K562 (cell line): ENCODE results near the gene CRYBG1. TPM values are rescaled to one million over a fixed set of nuclear protein-coding genes. Genes with fewer than 3 reads are reported as not detected.

Experiments used
- ATAC-seq: fragments of 200-7000 bp; cut with Tn5 transposase; 3 replicates; pipeline ENCODE4 v1.9.1; 2020; ENCODE audit warnings: moderate library complexity
- BruUV-seq: library from RNA; stranded (reverse); fragments of 400-500 nt; replicated peaks from 2 replicates; lab custom pipeline; 2021; lab: Mats Ljungman, UMichigan
- CTCF ChIA-PET: fragments of 300-600 bp; formaldehyde crosslinking; extraction: SDS; loops from one replicate; lab custom pipeline; 2021; ENCODE audit warnings: low intra/inter-chr PET ratio; lab: Yijun Ruan, JAX
- POLR2A ChIA-PET: fragments of 300-600, 350-650 bp; sonication (Branson Sonifier 250); formaldehyde crosslinking; extraction: SDS; loops from one replicate; lab custom pipeline; 2021; ENCODE audit warnings: antibody characterized with exemption, inconsistent platforms; lab: Yijun Ruan, JAX
- DNase-seq, 4 experiments: peaks; one replicate each; pipeline versions ENCODE4 v3.0.0 to v3.0.0-alpha.2; 2011 to 2018; ENCODE audit warnings: low spot score in 3 of 4, mixed read lengths in 3 of 4; ENCODE audit errors: extremely low read depth in 1 of 4
- FAIRE-seq: peaks from 2 replicates; lab custom pipeline; 2011; peaks lifted over from hg19 to GRCh38; lab: Jason Lieb, UNC
- H2AFZ ChIP-seq: 2 replicates; pipeline ENCODE4 v1.6.0; 2011; ENCODE audit warnings: low read depth, low read length, control low read depth, inconsistent platforms
- H3K27ac ChIP-seq: fragments of 200-600 bp; 3 replicates; pipeline ENCODE4 v1.8.0; 2011; ENCODE audit warnings: low read depth, mild to moderate bottlenecking, control low read depth, inconsistent platforms, low read length, moderate library complexity, mixed read lengths; ENCODE audit errors: extremely low read depth
- H3K27me3 ChIP-seq, 2 experiments: fragments of 300-600 bp in 1 of 2; 2 replicates in 1 of 2; 3 replicates in 1 of 2; pipeline versions ENCODE4 v1.6.0 to v1.8.0; 2011; ENCODE audit warnings: inconsistent platforms in 2 of 2, low read length in 2 of 2, mild to moderate bottlenecking in 1 of 2, mixed read lengths in 1 of 2, moderate library complexity in 1 of 2; ENCODE audit not compliant: control insufficient read depth in 2 of 2, insufficient read depth in 2 of 2
- H3K36me3 ChIP-seq: fragments of 300-600 bp; 3 replicates; pipeline ENCODE4 v1.8.0; 2011; ENCODE audit warnings: mild to moderate bottlenecking, low read length, inconsistent platforms; ENCODE audit not compliant: control insufficient read depth, insufficient read depth
- H3K4me1 ChIP-seq, 2 experiments: fragments of 200-600 bp in 1 of 2; replicated peaks in 1 of 2; 2 replicates in 1 of 2; 3 replicates in 1 of 2; pipeline versions ENCODE4 v1.5.1 to v1.8.0; 2011; ENCODE audit warnings: inconsistent platforms in 2 of 2, low read length in 2 of 2, mild to moderate bottlenecking in 1 of 2, mixed read lengths in 1 of 2, moderate library complexity in 1 of 2; ENCODE audit not compliant: control insufficient read depth in 2 of 2, insufficient read depth in 2 of 2
- H3K4me2 ChIP-seq: 2 replicates; pipeline ENCODE4 v1.6.1; 2011; ENCODE audit warnings: low read length, control low read depth, inconsistent platforms, mixed read lengths; ENCODE audit not compliant: insufficient read depth
- H3K4me3 ChIP-seq: fragments of 200-600 bp; sonication (generic), shearing (Covaris generic); 2 replicates; pipeline ENCODE4 v1.5.1; 2016; ENCODE audit warnings: control low read depth, inconsistent platforms
- H3K79me2 ChIP-seq: fragments of 200-600 bp; 3 replicates; pipeline ENCODE4 v1.8.0; 2011; ENCODE audit warnings: low read length, inconsistent platforms; ENCODE audit not compliant: control insufficient read depth, insufficient read depth
- H3K9ac ChIP-seq, 2 experiments: 2 replicates each; pipeline versions ENCODE4 v1.6.0 to v1.6.1; 2011; ENCODE audit warnings: low read depth in 2 of 2, low read length in 2 of 2, control low read depth in 1 of 2, inconsistent platforms in 1 of 2, mild to moderate bottlenecking in 1 of 2, mixed read lengths in 1 of 2; ENCODE audit not compliant: insufficient read depth in 1 of 2
- H3K9me1 ChIP-seq: one replicate; pipeline ENCODE4 v1.6.0; 2011; ENCODE audit warnings: inconsistent platforms, mild to moderate bottlenecking, low read length, moderate library complexity; ENCODE audit not compliant: control insufficient read depth, insufficient read depth
- H3K9me3 ChIP-seq: replicated peaks from 2 replicates; pipeline ENCODE4 v1.5.1; 2011; ENCODE audit warnings: low read depth, low read length, inconsistent platforms; ENCODE audit not compliant: control insufficient read depth, insufficient read depth
- H4K20me1 ChIP-seq: replicated peaks from 2 replicates; pipeline ENCODE4 v1.6.1; 2011; ENCODE audit warnings: low read length, inconsistent platforms, mixed read lengths; ENCODE audit not compliant: control insufficient read depth, insufficient read depth
- BACH1 ChIP-seq: fragments of 200-800 bp; sonication (Bioruptor generic); IDR thresholded peaks from 2 replicates; pipeline ENCODE4 v1.6.1; 2016; ENCODE audit warnings: missing genetic modification characterization, missing compliant biosample characterization
- FOXA3 ChIP-seq, 2 experiments: fragments of 450-650 bp in 1 of 2; sonication (generic) in 1 of 2; formaldehyde crosslinking; IDR thresholded peaks in 1 of 2; conservative IDR thresholded peaks in 1 of 2; 2 replicates each; pipeline versions ENCODE4 v1.4.0 to v1.8.0; 2020 to 2022; ENCODE audit warnings: mild to moderate bottlenecking in 2 of 2, missing genetic modification reagents in 1 of 2
- KHSRP ChIP-seq: fragments of 450-650 bp; IDR thresholded peaks from 2 replicates; pipeline ENCODE4 v1.6.1; 2017
- SAFB2 ChIP-seq: fragments of 200-400 bp; formaldehyde crosslinking; IDR thresholded peaks from 2 replicates; pipeline ENCODE4 v1.6.1; 2018; ENCODE audit warnings: borderline replicate concordance, low read length, low read depth, moderate library complexity; ENCODE audit not compliant: severe bottlenecking
- SP1 ChIP-seq: sonication (generic); formaldehyde crosslinking; IDR thresholded peaks from 2 replicates; pipeline ENCODE4 v1.8.1; 2022; ENCODE audit warnings: mild to moderate bottlenecking, missing genetic modification reagents
- SRSF9 ChIP-seq: fragments of 200-400 bp; formaldehyde crosslinking; IDR thresholded peaks from 2 replicates; pipeline ENCODE4 v1.6.1; 2017; ENCODE audit warnings: low read depth, low read length, borderline replicate concordance
- ZNF584 ChIP-seq: fragments of 200-800 bp; sonication (Bioruptor generic); IDR thresholded peaks from 2 replicates; pipeline ENCODE4 v1.6.1; 2016; ENCODE audit warnings: low read depth, mild to moderate bottlenecking, missing genetic modification characterization, missing compliant biosample characterization
- WGBS: fragments of 100-300 bp; shearing (Covaris generic); methylation state at CpG from one replicate; pipeline ENCODE4 v1.1.6; 2016; ENCODE audit warnings: low coverage, mixed read lengths; ENCODE audit not compliant: insufficient coverage; ENCODE audit errors: missing lambda C conversion rate; 5-methylcytosine and 5-hydroxymethylcytosine counted together
- in situ Hi-C: fragments of 300-500 bp; cut with MboI; formaldehyde crosslinking; loops from 4 replicates; pipeline ENCODE4 v1.15.0; 2018; ENCODE audit warnings: inconsistent platforms, mixed read lengths
- intact Hi-C: fragments of 100-400 bp; cut with micrococcal nuclease; formaldehyde crosslinking; loops from 2 replicates; pipeline ENCODE4 v1.14.2; 2022
- polyA plus RNA-seq, 8 experiments: library from polyadenylated mRNA; depleted of rRNA in 4 of 8; stranded (reverse) in 5 of 8; unstranded in 3 of 8; fragments of >200 nt; fragmentation: Nextera tagmentation in 2 of 8; fragmentation: Illumina TruSeq in 1 of 8; extraction: Ambion mirVana in 2 of 8; extraction: Trizol in 1 of 8; gene quantifications; 2 replicates each; pipeline versions ENCODE4 v1.2.1 to v1.2.3, GENCODE V29; 2011 to 2014; ENCODE audit warnings: inconsistent platforms in 1 of 8, missing spikeins in 1 of 8
- total RNA-seq, 7 experiments: library from RNA; depleted of rRNA in 6 of 7; stranded (reverse); fragments of >200 nt in 6 of 7; fragmentation: Illumina TruSeq in 2 of 7; extraction: Trizol in 2 of 7; gene quantifications; 2 replicates each; pipeline versions ENCODE4 v1.2.1 to v1.2.3, GENCODE V29; 2011 to 2021; ENCODE audit warnings: low replicate concordance in 1 of 7
- TF ChIP-seq, protein P1 (sequence below): fragments of 200-600 bp; sonication (generic); IDR thresholded peaks from one replicate; pipeline ENCODE4 v1.6.1; 2012; ENCODE audit warnings: mild to moderate bottlenecking, low read depth, low read length, inconsistent platforms
- TF ChIP-seq, protein P2 (sequence below): fragments of 450-650 bp; IDR thresholded peaks from 2 replicates; pipeline ENCODE4 v1.6.1; 2016; ENCODE audit warnings: missing biosample characterization, missing genetic modification characterization

Gene CRYBG1
- total and polyA plus RNA-seq, 9 of the 15 experiments (the other 6 are each of a cell fraction or from before 2014, with no cell fraction given) = 0.07 to 0.47 (median 0.11) TPM

DNA sequence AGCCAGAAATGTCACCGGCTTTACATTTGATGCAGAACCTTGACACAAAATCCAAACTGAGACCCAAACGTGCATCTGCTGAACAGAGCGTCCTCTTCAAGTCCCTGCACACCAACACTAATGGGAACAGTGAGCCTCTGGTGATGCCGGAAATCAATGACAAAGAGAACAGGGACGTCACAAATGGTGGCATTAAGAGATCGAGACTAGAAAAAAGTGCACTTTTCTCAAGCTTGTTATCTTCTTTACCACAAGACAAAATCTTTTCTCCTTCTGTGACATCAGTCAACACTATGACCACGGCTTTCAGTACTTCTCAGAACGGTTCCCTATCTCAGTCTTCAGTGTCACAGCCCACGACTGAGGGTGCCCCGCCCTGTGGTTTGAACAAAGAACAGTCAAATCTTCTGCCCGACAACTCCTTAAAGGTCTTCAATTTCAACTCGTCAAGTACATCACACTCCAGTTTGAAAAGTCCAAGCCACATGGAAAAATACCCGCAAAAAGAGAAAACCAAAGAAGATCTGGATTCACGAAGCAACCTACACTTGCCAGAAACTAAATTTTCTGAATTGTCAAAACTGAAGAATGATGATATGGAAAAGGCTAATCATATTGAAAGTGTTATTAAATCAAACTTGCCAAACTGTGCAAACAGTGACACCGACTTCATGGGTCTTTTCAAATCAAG is 160.3 kb downstream of the CRYBG1 start:
- in situ Hi-C loops (no loop called here), intact Hi-C loops (no loop called here)
- H3K27ac ChIP-seq = no peak overlapping the region
- WGBS = 1% methylated on average over 15 of the region's 15 CpGs
- H3K9me1 ChIP-seq = no peaks in the 10 kb centered on the region
- peaks cover 13 to 26% of the 10 kb centered on the region in 2 experiments; a peak in 4 of 5 replicates for H3K4me1 ChIP-seq
- DNase-seq = peak; percentile 77 to 88 (median 79)
- H3K79me2 ChIP-seq = no peaks in the 10 kb centered on the region
- H4K20me1 ChIP-seq = peaks cover 17% of the 10 kb centered on the region
- no peak overlapping the region for H3K4me3 ChIP-seq
- ATAC-seq = peak; percentile 96
- peak; percentile 93 for FAIRE-seq
- H2AFZ ChIP-seq = no peak overlapping the region
- no peak overlapping the region for H3K9ac ChIP-seq
- H3K27me3 ChIP-seq = peaks cover 0 to 3% of the 10 kb centered on the region in 2 experiments; a peak in 2 of 5 replicates
- no TSS peak for BruUV-seq
- no peak overlapping the region for H3K4me2 ChIP-seq
- ChIA-PET POLR2A (no interaction called here), CTCF (no interaction called here)
- no peaks in the 10 kb centered on the region for H3K36me3 ChIP-seq
- no peaks in the 10 kb centered on the region for H3K9me3 ChIP-seq
- peak; percentile 47; the same call in 1 of the 2 replicates for TF ChIP-seq SP1 (CRISPR knock-in tag)
- no peak for TF ChIP-seq ZNF584
- TF ChIP-seq, protein P1, sequence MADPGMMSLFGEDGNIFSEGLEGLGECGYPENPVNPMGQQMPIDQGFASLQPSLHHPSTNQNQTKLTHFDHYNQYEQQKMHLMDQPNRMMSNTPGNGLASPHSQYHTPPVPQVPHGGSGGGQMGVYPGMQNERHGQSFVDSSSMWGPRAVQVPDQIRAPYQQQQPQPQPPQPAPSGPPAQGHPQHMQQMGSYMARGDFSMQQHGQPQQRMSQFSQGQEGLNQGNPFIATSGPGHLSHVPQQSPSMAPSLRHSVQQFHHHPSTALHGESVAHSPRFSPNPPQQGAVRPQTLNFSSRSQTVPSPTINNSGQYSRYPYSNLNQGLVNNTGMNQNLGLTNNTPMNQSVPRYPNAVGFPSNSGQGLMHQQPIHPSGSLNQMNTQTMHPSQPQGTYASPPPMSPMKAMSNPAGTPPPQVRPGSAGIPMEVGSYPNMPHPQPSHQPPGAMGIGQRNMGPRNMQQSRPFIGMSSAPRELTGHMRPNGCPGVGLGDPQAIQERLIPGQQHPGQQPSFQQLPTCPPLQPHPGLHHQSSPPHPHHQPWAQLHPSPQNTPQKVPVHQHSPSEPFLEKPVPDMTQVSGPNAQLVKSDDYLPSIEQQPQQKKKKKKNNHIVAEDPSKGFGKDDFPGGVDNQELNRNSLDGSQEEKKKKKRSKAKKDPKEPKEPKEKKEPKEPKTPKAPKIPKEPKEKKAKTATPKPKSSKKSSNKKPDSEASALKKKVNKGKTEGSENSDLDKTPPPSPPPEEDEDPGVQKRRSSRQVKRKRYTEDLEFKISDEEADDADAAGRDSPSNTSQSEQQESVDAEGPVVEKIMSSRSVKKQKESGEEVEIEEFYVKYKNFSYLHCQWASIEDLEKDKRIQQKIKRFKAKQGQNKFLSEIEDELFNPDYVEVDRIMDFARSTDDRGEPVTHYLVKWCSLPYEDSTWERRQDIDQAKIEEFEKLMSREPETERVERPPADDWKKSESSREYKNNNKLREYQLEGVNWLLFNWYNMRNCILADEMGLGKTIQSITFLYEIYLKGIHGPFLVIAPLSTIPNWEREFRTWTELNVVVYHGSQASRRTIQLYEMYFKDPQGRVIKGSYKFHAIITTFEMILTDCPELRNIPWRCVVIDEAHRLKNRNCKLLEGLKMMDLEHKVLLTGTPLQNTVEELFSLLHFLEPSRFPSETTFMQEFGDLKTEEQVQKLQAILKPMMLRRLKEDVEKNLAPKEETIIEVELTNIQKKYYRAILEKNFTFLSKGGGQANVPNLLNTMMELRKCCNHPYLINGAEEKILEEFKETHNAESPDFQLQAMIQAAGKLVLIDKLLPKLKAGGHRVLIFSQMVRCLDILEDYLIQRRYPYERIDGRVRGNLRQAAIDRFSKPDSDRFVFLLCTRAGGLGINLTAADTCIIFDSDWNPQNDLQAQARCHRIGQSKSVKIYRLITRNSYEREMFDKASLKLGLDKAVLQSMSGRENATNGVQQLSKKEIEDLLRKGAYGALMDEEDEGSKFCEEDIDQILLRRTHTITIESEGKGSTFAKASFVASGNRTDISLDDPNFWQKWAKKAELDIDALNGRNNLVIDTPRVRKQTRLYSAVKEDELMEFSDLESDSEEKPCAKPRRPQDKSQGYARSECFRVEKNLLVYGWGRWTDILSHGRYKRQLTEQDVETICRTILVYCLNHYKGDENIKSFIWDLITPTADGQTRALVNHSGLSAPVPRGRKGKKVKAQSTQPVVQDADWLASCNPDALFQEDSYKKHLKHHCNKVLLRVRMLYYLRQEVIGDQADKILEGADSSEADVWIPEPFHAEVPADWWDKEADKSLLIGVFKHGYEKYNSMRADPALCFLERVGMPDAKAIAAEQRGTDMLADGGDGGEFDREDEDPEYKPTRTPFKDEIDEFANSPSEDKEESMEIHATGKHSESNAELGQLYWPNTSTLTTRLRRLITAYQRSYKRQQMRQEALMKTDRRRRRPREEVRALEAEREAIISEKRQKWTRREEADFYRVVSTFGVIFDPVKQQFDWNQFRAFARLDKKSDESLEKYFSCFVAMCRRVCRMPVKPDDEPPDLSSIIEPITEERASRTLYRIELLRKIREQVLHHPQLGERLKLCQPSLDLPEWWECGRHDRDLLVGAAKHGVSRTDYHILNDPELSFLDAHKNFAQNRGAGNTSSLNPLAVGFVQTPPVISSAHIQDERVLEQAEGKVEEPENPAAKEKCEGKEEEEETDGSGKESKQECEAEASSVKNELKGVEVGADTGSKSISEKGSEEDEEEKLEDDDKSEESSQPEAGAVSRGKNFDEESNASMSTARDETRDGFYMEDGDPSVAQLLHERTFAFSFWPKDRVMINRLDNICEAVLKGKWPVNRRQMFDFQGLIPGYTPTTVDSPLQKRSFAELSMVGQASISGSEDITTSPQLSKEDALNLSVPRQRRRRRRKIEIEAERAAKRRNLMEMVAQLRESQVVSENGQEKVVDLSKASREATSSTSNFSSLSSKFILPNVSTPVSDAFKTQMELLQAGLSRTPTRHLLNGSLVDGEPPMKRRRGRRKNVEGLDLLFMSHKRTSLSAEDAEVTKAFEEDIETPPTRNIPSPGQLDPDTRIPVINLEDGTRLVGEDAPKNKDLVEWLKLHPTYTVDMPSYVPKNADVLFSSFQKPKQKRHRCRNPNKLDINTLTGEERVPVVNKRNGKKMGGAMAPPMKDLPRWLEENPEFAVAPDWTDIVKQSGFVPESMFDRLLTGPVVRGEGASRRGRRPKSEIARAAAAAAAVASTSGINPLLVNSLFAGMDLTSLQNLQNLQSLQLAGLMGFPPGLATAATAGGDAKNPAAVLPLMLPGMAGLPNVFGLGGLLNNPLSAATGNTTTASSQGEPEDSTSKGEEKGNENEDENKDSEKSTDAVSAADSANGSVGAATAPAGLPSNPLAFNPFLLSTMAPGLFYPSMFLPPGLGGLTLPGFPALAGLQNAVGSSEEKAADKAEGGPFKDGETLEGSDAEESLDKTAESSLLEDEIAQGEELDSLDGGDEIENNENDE = no peak
- no peak for TF ChIP-seq BACH1 (tag)
- TF ChIP-seq FOXA3 (CRISPR knock-in tag; conservative IDR thresholded peaks at IDR 0.05 in 1 of 2, IDR thresholded peaks at IDR 0.05 in 1 of 2) = peak; percentile 29 to 67; a peak in 3 of 4 replicates
- no peak for TF ChIP-seq SRSF9
- TF ChIP-seq KHSRP = no peak
- TF ChIP-seq, protein P2, sequence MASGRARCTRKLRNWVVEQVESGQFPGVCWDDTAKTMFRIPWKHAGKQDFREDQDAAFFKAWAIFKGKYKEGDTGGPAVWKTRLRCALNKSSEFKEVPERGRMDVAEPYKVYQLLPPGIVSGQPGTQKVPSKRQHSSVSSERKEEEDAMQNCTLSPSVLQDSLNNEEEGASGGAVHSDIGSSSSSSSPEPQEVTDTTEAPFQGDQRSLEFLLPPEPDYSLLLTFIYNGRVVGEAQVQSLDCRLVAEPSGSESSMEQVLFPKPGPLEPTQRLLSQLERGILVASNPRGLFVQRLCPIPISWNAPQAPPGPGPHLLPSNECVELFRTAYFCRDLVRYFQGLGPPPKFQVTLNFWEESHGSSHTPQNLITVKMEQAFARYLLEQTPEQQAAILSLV (tag) = no peak
- TF ChIP-seq SAFB2 = no peak
